GM12878 (cell line): ENCODE measurements around the gene SHANK3. TPM values are rescaled to one million over a fixed set of nuclear protein-coding genes. Genes with fewer than 3 reads are reported as not detected.
A peak's percentile ranks its signal among the peaks of the same experiment; 100 is the strongest.

ENCODE experiments used
- ATAC-seq: fragments of 200-7000 bp; cut with Tn5 transposase; 3 replicates; pipeline ENCODE4 v1.9.1; 2020; ENCODE audit warnings: mild to moderate bottlenecking, moderate library complexity
- BruUV-seq: library from RNA; stranded (reverse); fragments of 400-500 nt; replicated peaks from 2 replicates; lab custom pipeline; 2021; lab: Mats Ljungman, UMichigan
- CTCF ChIA-PET: fragments of 300-600 bp; sonication (Branson Sonifier 250); formaldehyde crosslinking; extraction: SDS; loops from one replicate; lab custom pipeline; 2021; ENCODE audit warnings: inconsistent platforms; lab: Yijun Ruan, JAX
- POLR2A ChIA-PET: fragments of 350-600 bp; formaldehyde crosslinking; extraction: SDS; loops from one replicate; lab custom pipeline; 2021; ENCODE audit warnings: inconsistent platforms; lab: Charles Lee
- RAD21 ChIA-PET: fragments of 300-600 bp; sonication (Branson Sonifier 250); formaldehyde crosslinking; loops from one replicate; lab custom pipeline; 2023; ENCODE audit warnings: antibody characterized with exemption; ENCODE audit not compliant: unreplicated experiment; lab: Charles Lee
- SMC1A ChIA-PET: fragments of 300-600 bp; sonication (Branson Sonifier 250); formaldehyde crosslinking; loops from one replicate; lab custom pipeline; 2023; ENCODE audit not compliant: unreplicated experiment, uncharacterized antibody; lab: Charles Lee
- DNase-seq: peaks from one replicate; pipeline ENCODE4 v3.0.0-alpha.2; 2011; ENCODE audit warnings: low read depth, low spot score
- FAIRE-seq: peaks from 3 replicates; lab custom pipeline; 2011; peaks lifted over from hg19 to GRCh38; lab: Jason Lieb, UNC
- H2AFZ ChIP-seq: 2 replicates; pipeline ENCODE4 v1.6.0; 2011; ENCODE audit warnings: low read depth, low read length, control low read depth; ENCODE audit not compliant: control insufficient read depth
- H3K27ac ChIP-seq: 2 replicates; pipeline ENCODE4 v1.5.1; 2011; ENCODE audit warnings: control low read depth; ENCODE audit not compliant: control insufficient read depth, insufficient read depth
- H3K27me3 ChIP-seq, 2 experiments: replicated peaks in 1 of 2; 2 replicates each; pipeline versions ENCODE4 v1.6.0 to v1.6.1; 2011; ENCODE audit warnings: low read length in 1 of 2; ENCODE audit not compliant: control insufficient read depth in 2 of 2, insufficient read depth in 2 of 2
- H3K36me3 ChIP-seq, 2 experiments: 2 replicates each; pipeline ENCODE4 v1.5.1; 2011; ENCODE audit warnings: low read length in 1 of 2; ENCODE audit not compliant: control insufficient read depth in 2 of 2, insufficient read depth in 2 of 2
- H3K4me1 ChIP-seq: 2 replicates; pipeline ENCODE4 v1.6.1; 2011; ENCODE audit warnings: mild to moderate bottlenecking, low read length, moderate library complexity, mixed read lengths; ENCODE audit not compliant: control insufficient read depth, insufficient read depth
- H3K4me2 ChIP-seq: 2 replicates; pipeline ENCODE4 v1.6.0; 2011; ENCODE audit warnings: control low read depth; ENCODE audit not compliant: control insufficient read depth, insufficient read depth
- H3K4me3 ChIP-seq: fragments of 200-600 bp; sonication (generic); 2 replicates; pipeline ENCODE4 v1.5.1; 2016
- H3K79me2 ChIP-seq: 2 replicates; pipeline ENCODE4 v1.6.0; 2011; ENCODE audit warnings: low read length; ENCODE audit not compliant: control insufficient read depth, insufficient read depth
- H3K9ac ChIP-seq: 2 replicates; pipeline ENCODE4 v1.8.0; 2011; ENCODE audit warnings: low read length, control low read depth, mixed read lengths; ENCODE audit not compliant: control insufficient read depth, insufficient read depth
- H3K9me3 ChIP-seq: replicated peaks from 3 replicates; pipeline ENCODE4 v1.5.1; 2011; ENCODE audit warnings: mild to moderate bottlenecking, low read length; ENCODE audit not compliant: control insufficient read depth, insufficient read depth
- H4K20me1 ChIP-seq: 2 replicates; pipeline ENCODE4 v1.6.0; 2011; ENCODE audit not compliant: control insufficient read depth, insufficient read depth
- BACH1 ChIP-seq: fragments of 450-650 bp; IDR thresholded peaks from 2 replicates; pipeline ENCODE4 v1.6.1; 2017; ENCODE audit warnings: mild to moderate bottlenecking, borderline replicate concordance
- CTCF ChIP-seq, 3 experiments: IDR thresholded peaks in 2 of 3; conservative IDR thresholded peaks in 1 of 3; 2 replicates each; pipeline ENCODE4 v1.5.1; 2011; ENCODE audit warnings: low read depth in 3 of 3, low read length in 3 of 3, mild to moderate bottlenecking in 3 of 3, control low read depth in 2 of 3, moderate library complexity in 2 of 3, inconsistent platforms in 1 of 3, mixed read lengths in 1 of 3; ENCODE audit not compliant: control insufficient read depth in 2 of 3, insufficient read depth in 1 of 3; ENCODE audit errors: extremely low read depth in 1 of 3
- E4F1 ChIP-seq: fragments of 450-650 bp; IDR thresholded peaks from 2 replicates; pipeline ENCODE4 v1.6.1; 2018; ENCODE audit warnings: borderline replicate concordance, mild to moderate bottlenecking; ENCODE audit not compliant: partially characterized antibody
- SPI1 ChIP-seq: IDR thresholded peaks from 2 replicates; pipeline ENCODE4 v1.6.1; 2011; ENCODE audit warnings: low read depth, mild to moderate bottlenecking, low read length, moderate library complexity, borderline replicate concordance; ENCODE audit not compliant: insufficient read depth
- USF1 ChIP-seq: IDR thresholded peaks from 2 replicates; pipeline ENCODE4 v1.6.1; 2011; ENCODE audit warnings: borderline replicate concordance, low read depth, mild to moderate bottlenecking, moderate library complexity, mixed read lengths, low read length; ENCODE audit not compliant: insufficient read depth; ENCODE audit errors: extremely low read length
- WGBS: methylation state at CpG from one replicate; pipeline ENCODE4 v1.1.6; 2016; ENCODE audit warnings: low lambda C conversion rate; ENCODE audit not compliant: insufficient replicate concordance, insufficient coverage; ENCODE audit errors: missing lambda C conversion rate; 5-methylcytosine and 5-hydroxymethylcytosine counted together
- in situ Hi-C: fragments of 300-500 bp; cut with MboI; formaldehyde crosslinking; loops from 9 replicates; pipeline ENCODE4 v1.14.3; 2018; ENCODE audit warnings: mixed read lengths
- intact Hi-C: fragments of 100-400 bp; cut with micrococcal nuclease; formaldehyde crosslinking; loops from one replicate; pipeline ENCODE4 v1.14.2; 2022; ENCODE audit not compliant: unreplicated experiment
- polyA plus RNA-seq, 11 experiments: library from polyadenylated mRNA; depleted of rRNA in 4 of 11; unstranded in 6 of 11; stranded (reverse) in 5 of 11; fragments of >200 nt; fragmentation: Nextera tagmentation in 4 of 11; fragmentation: Illumina TruSeq in 1 of 11; extraction: Ambion mirVana in 4 of 11; extraction: Trizol in 1 of 11; gene quantifications; 1 replicate in 1 of 11; 2 replicates in 10 of 11; pipeline versions ENCODE4 v1.2.1 to v1.2.3, GENCODE V29; 2011 to 2016; ENCODE audit warnings: inconsistent platforms in 2 of 11, missing spikeins in 2 of 11, low read depth in 1 of 11
- total RNA-seq, 4 experiments: library from RNA; depleted of rRNA in 3 of 4; stranded (reverse); fragments of >200 nt in 3 of 4; fragmentation: Illumina TruSeq in 1 of 4; extraction: Trizol in 1 of 4; gene quantifications; 2 replicates each; pipeline versions ENCODE4 v1.2.1 to v1.2.3, GENCODE V29; 2013 to 2021

The SHANK3 gene
- total and polyA plus RNA-seq, 10 of the 15 experiments (the other 5 are each of a cell fraction or from before 2014, with no cell fraction given), result under 0.01 to 0.10 (median 0.05) TPM; not detected in 6

- 24% methylated on average over 15 of the region's 15 CpGs for WGBS
- no TSS peak for BruUV-seq
- H2AFZ ChIP-seq, result no peak overlapping the region
Measured at GRCh38 chr22:50640857-50641647, 31.6 kb upstream of the SHANK3 start.

GRCh38 chr22:50641696-50642607, 30.7 kb upstream of the SHANK3 start:
- DNase-seq, result no peak
- Histone ChIP-seq H2AFZ (no peak overlapping the region), H3K4me2 (no peak overlapping the region), H3K4me3 (no peak overlapping the region), H3K4me1 (no peaks in the 10 kb centered on the region), H4K20me1 (no peaks in the 10 kb centered on the region; the same call in 1 of the 2 replicates), H3K27me3 (peaks cover 3 to 15% of the 10 kb centered on the region in 2 experiments; a peak in 1 of 4 replicates), H3K79me2 (no peaks in the 10 kb centered on the region), H3K27ac (no peak overlapping the region), H3K9me3 (no peaks in the 10 kb centered on the region), H3K36me3 (no peaks in the 10 kb centered on the region), H3K9ac (no peak overlapping the region)
- ChIA-PET CTCF (interaction anchor here (1.7 kb wide), 1 partner anchor 49 kb away, joined by 4 read pairs; no protein-coding TSS in a partner anchor), POLR2A (no interaction called here), SMC1A (no interaction called here), RAD21 (no interaction called here)
- no peak for FAIRE-seq
- no TSS peak for BruUV-seq
- in situ Hi-C loops (no loop called here), intact Hi-C loops (no loop called here)
- peak; percentile 47 for TF ChIP-seq USF1
- no peak for TF ChIP-seq E4F1
- TF ChIP-seq CTCF (IDR thresholded peaks at IDR 0.05 in 2 of 3, conservative IDR thresholded peaks at IDR 0.05 in 1 of 3; ENCODE audit: control insufficient read depth in 2 of 3, extremely low read depth in 1 of 3, insufficient read depth in 1 of 3, low read depth in 3 of 3, low read length in 3 of 3), result peak in 2 of 3 experiments; percentile 6 to 15; a peak in 1 of 6 replicates
- 15% methylated on average over 17 of the region's 17 CpGs for WGBS
- peak; percentile 34; the same call in 1 of the 3 replicates for ATAC-seq

More at GRCh38 chr22:50640857-50641647, 31.6 kb upstream of the SHANK3 start:
- in situ Hi-C loops, result no loop called here
- Histone ChIP-seq H3K27me3 (peaks cover 3 to 15% of the 10 kb centered on the region in 2 experiments; a peak in 1 of 4 replicates), H3K79me2 (no peaks in the 10 kb centered on the region), H3K4me2 (no peak overlapping the region), H3K9me3 (no peaks in the 10 kb centered on the region), H3K27ac (no peak overlapping the region), H4K20me1 (no peaks in the 10 kb centered on the region; the same call in 1 of the 2 replicates)
- ChIA-PET POLR2A (no interaction called here), SMC1A (no interaction called here)
- no peak for DNase-seq
- TF ChIP-seq BACH1 (no peak), SPI1 (no peak)
- TF ChIP-seq, all 136 proteins: peak for 0
- Histone ChIP-seq H3K4me3 (no peak overlapping the region), H3K36me3 (no peaks in the 10 kb centered on the region), H3K9ac (no peak overlapping the region), H3K4me1 (no peaks in the 10 kb centered on the region)
- intact Hi-C loops, result no loop called here
- FAIRE-seq (no peak), ATAC-seq (no peak)
- RAD21 ChIA-PET, result no interaction called here
- CTCF ChIA-PET, result interaction anchor here (1.0 to 1.7 kb wide), 2 partner anchors 21 to 50 kb away, joined by 3 to 4 read pairs; no protein-coding TSS in a partner anchor
